Medulla oblongata (tissue), 1 donor: ENCODE measurements around the gene F10.
A peak's percentile ranks its signal among the peaks of the same experiment; 100 is the strongest.

ENCODE experiments used
- DNase-seq: peaks from one replicate; pipeline ENCODE4 v3.0.0-alpha.2; 2015; ENCODE audit errors: extremely low spot score

Gene F10

DNA sequence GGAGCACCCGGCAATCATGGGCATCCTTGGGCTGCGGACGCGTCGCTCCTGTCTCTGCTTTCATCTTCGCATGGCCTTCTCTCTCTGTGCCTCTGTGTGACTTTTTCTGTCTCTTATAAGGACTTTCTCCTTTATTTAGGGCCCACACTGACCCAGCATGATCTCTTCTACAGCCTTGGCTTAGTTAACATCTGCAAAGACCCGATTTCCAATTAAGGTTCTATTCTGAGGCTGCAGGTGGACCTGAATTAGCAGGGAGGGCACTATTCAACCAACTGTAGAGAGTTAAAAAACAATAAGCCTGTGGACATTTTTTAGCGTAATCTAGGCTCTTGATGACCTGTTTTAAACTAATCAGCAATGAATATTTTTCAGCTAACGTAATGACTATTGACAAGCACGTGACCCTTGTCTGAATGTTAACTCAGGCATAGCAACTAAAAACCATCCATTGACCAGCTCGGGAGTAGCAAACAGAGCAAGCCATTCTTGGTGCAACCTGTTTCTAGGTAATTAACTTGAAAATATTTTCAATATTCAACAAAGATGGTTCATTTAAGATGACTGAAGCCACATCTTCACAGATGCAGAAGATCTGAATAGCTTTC is 15.2 kb downstream of the F10 start:
- no peak for DNase-seq

DNA sequence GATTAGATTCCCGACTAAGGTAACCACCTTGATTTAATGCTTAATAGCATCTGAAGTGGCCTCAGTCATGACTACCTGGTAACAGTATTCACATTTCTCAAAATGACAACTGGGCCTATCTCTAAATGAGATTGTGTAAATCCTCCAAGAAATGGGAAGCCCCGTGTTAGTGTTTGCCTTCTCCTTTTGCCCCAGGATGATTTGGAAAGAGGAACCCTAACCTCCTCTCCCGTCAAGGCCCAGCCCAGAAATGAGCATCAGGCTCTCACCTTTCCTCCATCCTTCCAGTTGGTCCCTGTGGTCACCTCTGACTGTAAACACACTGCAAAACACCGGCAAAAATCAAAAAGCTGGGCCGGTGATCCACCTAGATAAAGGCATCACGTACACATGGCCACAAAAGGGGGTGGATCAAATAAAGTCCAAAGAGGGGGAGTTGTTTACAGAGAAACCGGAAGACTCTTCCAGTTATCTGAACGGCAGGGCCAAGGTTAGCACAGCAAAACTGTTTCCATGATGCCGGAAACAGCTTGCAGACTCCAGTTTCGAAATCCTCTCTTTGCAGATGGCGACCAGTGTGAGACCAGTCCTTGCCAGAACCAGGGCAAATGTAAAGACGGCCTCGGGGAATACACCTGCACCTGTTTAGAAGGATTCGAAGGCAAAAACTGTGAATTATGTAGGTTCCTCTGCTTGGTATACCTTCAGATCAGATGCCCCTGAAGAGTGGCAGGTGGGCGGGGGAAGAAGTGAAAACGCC is 16.4 kb downstream of the F10 start:
- no peak for DNase-seq

DNA sequence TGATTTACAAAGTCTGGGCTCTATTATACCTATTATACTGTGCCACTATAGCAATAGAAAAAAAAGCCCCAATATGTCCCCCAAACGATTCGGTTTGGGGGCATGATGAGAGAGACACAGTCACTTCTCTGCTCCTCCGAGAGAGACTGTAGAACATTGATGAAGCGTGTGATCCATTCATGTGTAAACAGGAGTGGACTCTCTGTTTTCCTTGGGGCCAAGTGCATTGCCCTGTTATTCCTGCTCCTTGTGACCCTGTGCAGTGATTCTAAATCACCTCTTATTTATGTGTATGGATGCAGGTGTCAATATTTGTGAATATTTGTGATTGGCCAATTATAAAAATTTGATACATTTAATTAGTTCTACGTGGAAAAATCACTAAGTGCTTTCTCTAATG is 17.0 kb downstream of the F10 start:
- DNase-seq: no peak

DNA sequence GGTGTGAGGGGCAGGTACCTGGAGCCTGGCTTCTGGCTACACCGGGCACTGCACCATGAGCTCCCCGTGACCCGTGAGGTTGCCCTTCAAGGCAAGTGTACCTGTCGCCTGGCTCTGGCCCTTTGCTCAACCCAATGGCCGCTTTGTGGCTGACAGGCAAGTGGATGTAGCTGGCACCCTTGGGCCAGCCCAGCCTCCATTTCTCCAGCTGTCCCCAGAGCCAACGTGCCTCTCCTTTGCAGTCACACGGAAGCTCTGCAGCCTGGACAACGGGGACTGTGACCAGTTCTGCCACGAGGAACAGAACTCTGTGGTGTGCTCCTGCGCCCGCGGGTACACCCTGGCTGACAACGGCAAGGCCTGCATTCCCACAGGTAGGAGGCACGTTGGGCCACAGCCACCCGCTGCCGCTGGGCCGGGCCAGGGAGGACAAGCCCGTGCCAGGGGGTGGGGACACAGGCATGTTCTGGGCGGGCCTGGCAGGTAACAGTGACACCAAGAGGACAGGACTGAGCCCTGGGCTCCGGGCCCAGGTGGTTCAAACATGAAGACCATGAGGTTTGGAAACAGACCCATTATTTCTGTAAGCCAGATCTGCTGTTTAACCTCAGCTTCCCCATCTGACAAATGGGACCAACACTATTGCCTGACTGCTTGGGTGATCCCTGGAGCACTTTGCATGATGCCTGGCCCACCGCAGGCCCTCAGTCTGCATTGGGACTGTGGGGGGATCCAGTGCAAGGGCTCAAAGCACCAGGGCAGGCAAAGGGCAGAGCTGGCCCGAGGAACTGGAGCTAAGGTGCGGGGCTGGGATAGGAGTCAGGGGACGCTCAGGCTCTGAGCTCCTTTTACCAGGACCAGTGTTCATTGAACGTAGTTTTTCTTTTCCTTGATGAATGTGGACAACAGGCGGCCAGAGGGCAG is 18.3 kb downstream of the F10 start:
- DNase-seq: no peak

DNA sequence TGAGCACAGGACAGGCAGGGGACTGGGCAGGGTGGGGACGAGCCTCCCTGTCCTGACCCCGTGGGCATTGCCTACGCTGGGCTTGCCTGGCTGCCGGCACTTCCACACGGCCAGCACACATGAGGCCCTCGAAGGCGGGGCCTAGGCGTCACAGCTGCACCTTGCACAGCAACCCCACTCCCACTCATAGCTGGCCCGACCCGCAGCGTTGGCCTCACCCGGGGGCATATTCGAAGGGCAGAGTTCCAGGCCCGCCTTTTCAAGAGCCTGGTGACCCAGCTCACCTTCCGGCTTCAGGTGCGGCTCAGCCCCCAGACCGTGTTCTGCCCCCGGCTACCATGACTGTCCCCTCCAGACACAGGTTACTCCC is 19.0 kb downstream of the F10 start:
- DNase-seq: no peak

DNA sequence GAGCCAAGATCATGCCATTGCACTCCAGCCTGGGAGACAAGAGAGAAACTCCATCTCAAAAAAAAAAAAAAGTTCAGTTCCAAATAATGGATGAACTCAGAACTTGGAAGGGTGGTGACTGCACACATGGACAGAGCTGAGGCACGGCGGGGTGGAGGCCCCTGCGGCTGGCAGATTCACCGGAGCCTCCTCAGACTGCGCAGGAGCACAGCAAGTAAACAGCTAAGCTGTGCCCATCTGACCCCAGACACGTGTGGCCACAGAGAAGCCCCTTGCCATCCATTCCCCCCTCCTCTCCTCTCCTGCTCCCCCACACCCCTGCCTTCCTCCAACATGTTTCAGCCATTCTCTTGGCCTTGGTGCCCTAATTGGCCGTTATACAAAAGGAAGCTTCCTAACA is 20.3 kb downstream of the F10 start:
- DNase-seq: no peak

DNA sequence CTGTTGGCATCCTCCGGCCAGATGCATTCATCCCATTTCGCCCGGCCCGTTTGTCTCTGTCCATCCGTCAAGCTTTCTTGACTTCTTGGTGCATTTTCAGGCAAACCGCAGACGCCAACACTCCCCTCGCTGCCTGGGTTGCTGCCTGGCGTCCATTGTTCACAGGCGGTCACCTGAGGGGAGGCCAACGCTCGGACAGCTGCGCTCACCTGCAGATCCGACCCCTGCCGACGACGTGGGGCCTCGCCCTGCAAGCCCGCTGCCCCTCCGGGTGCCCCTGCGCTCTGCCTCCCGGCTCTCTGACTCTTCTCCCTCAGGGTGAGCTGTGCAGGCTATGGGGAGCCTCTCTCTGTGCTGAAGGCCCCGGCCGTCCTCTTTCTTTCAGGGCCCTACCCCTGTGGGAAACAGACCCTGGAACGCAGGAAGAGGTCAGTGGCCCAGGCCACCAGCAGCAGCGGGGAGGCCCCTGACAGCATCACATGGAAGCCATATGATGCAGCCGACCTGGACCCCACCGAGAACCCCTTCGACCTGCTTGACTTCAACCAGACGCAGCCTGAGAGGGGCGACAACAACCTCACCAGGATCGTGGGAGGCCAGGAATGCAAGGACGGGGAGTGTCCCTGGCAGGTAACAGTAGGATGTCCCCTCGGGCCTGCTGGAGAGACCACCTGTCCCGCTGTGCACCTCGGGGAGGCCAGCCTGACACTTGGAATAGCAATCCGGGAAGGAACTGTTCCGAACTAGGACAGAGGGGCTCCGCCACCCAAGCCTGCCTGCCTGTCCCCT is 21.1 kb downstream of the F10 start:
- DNase-seq: no peak

DNA sequence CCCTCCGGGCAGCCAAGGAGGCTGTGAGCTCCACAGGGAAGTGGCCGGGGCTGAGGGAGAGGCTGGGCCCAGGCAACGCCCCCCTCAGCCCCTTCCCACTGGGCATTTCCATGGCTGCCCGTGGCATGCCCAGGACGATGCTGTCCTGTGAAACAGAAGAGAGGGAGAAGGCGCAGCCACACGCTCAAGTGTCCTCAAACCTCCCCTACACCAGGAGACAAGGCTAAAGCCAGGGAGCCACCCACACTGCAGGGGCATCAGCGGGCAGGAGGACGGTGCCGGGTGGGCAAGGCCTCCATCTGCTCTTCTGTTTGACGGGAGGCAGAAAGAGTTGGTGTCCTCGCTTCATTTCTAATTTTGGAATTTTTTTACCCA is 21.6 kb downstream of the F10 start:
- DNase-seq: no peak

DNA sequence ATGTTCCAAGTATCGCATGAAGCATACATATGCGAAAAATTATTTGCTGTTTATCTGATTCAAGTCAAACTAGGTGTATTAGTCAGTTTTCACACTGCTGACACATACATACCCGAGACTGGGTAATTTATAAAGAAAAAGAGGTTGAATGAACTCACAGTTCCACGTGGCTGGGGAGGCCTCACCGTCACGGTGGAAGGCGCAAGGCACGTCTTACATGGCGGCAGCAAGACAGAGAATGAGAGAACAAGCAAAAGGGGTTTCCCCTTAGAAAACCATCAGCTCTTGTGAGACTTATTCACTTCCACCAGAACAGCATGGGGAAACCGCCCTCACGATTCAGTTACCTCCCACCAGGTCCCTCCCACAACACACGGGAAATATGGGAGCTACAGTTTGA is 22.9 kb downstream of the F10 start:
- DNase-seq: no peak

DNA sequence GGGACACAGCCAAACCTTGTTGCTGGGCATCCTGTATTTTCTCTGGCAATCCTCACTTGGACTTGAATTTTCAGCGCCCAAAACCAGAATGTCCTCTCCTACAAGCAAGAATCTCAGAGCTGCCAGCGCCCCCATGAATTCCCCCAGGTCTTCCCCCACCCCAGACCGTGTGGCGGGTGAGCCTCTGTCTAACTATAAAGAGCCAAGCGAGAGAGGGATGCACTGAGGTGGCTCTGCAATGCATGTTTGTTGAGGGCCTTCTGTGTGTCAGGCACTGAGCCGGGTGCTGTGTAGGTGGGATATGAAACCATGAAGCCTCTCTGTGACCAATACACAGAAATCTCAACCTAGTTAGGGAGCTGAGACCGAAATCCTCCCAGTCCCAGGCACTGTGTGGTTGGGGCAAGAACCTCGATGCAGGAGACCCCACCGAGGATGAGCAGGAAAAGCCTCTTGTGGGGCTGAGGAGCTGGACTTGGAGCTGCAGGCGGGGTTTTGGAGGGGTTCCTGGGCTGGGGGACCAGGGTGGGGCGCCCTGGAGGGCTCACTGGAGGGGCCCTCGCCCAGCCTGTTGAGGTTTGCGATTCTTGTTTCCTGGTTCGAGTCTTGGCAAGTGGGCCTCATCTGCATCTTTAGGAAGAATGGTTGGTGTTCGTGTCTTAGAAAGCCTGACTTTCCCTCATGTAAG is 23.5 kb downstream of the F10 start:
- DNase-seq: no peak

DNA sequence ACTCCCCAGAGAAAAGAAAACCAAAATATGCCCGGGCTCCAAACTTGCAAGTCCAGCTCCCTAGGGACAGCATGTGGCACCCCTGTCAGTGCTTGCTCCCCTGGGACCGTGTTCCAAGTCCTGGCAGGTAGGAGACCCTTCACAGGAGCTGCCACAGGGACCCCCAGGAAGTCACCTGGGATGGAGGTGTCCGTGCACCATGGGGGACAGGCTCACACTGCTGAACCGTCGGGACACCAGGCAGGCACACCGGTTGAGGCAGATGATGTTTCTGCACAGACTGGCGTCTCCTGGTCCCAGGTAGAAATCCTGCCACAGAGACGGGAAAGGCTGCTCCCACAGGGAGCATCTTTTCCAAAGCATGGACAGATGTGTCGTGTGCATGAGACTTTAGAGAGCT is 24.2 kb downstream of the F10 start:
- no peak for DNase-seq

DNA sequence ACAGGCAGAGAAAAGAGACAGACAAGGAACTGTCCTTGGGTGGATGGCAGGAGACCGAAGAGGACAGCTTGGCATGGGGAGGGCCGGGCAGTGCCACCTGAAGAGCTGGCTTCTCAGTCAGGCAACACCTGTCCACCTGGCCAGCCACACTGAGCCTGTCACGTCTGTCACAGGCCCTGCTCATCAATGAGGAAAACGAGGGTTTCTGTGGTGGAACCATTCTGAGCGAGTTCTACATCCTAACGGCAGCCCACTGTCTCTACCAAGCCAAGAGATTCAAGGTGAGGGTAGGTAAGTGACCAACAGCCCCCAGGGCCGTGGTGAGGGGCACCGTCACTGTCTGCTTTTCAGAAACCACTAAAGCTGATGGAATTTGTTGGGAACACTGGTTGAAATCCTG is 24.6 kb downstream of the F10 start:
- DNase-seq: no peak

DNA sequence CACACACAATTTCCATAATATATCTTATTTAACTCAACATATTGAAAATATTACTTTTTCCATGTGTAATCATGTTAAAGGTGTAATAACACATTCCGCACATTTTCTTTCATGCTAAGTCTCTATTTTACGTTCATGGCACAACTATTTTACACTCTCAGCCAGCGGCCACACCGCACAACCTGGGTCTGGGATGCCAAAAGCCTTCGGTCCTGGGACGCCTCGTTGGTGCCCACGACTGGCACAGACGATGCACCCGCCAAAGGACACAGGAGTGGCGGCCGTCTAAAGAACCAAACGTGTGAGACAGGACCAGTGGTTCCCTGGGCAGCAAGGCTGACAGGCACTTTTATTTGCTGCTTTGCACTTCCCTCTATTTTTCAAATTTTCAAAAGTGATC is 25.8 kb downstream of the F10 start:
- no peak for DNase-seq

DNA sequence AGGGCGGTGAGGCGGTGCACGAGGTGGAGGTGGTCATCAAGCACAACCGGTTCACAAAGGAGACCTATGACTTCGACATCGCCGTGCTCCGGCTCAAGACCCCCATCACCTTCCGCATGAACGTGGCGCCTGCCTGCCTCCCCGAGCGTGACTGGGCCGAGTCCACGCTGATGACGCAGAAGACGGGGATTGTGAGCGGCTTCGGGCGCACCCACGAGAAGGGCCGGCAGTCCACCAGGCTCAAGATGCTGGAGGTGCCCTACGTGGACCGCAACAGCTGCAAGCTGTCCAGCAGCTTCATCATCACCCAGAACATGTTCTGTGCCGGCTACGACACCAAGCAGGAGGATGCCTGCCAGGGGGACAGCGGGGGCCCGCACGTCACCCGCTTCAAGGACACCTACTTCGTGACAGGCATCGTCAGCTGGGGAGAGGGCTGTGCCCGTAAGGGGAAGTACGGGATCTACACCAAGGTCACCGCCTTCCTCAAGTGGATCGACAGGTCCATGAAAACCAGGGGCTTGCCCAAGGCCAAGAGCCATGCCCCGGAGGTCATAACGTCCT is 26.4 kb downstream of the F10 start:
- DNase-seq: no peak

DNA sequence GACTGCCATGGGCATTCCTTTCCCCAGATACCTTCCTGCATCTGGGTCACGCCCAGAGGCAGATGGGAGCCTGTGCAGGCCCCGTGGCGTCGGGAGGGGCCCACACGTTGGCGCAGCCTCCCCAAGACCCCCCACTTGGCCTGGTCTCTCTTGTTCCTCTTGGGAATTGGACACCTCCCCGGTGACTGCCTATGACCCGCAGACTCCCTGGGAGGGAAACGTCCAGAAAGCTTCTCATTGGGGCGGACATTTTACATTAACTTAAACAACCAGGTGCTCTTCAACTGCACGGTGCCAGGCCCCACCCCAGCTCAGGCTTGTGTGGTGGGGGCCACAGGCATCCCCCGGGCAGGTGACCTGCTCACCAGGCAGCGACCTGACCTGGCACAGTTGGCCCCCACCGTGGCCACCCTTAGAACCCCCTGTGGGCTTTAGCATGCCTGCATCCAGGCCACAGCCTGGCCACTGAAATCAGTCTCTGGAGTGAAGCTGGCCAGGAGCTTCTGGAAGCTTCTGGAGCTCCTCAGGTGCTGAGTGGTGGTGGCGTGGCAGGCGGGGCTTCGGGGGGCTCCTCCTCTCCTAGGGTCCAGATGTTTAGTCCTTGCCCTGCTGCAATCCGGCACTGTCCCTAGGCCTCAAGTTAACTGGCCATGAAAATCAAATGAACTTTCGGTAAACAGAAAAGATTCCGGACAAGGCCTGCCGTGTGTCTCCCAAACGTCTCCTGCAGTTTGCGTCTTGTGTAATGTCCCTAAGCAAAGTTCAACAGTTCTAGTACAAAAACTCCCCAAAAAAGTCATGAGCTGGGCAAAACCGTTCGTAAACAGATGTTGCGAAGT is 27.3 kb downstream of the F10 start:
- no peak for DNase-seq

DNA sequence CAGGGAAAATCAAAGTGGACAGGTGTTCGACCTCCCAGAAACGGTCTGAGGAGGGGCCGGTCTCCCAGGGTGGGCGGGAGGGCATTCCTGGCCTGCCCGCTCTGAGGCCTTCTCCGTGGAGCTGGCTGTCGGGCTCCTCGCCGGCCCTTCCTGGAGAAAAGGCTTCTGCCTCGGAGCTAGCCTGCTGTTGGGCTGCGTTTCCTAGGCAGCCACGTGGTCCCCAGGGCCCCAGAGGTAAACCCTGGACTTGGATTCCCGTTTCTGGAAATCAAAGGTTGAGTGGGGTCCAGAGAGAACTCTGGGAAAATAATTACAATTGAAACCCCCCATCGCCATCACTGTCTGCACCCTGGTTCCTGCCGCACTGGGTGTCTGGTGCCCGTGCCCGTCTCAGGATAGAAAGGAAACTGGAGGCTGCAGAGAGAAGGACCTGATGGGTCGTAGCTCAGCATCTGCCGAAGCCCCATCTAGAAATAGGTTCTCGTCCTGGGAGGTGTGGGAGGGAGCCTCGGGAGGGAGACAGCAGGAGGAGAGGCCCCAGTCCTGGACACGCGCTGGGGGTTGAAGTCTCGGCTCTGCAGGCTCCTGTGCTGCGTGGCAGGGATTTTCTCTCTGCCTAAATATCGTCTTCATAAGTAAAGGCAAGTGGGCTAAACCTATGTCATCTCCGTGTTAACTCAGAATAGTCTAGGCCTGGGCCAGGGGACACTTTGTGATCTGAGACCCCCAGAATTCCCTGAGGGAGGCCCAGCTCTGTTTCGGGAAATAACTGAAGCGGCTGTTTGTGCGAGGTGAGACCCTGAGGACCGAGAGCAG is 28.2 kb downstream of the F10 start:
- DNase-seq: no peak

DNA sequence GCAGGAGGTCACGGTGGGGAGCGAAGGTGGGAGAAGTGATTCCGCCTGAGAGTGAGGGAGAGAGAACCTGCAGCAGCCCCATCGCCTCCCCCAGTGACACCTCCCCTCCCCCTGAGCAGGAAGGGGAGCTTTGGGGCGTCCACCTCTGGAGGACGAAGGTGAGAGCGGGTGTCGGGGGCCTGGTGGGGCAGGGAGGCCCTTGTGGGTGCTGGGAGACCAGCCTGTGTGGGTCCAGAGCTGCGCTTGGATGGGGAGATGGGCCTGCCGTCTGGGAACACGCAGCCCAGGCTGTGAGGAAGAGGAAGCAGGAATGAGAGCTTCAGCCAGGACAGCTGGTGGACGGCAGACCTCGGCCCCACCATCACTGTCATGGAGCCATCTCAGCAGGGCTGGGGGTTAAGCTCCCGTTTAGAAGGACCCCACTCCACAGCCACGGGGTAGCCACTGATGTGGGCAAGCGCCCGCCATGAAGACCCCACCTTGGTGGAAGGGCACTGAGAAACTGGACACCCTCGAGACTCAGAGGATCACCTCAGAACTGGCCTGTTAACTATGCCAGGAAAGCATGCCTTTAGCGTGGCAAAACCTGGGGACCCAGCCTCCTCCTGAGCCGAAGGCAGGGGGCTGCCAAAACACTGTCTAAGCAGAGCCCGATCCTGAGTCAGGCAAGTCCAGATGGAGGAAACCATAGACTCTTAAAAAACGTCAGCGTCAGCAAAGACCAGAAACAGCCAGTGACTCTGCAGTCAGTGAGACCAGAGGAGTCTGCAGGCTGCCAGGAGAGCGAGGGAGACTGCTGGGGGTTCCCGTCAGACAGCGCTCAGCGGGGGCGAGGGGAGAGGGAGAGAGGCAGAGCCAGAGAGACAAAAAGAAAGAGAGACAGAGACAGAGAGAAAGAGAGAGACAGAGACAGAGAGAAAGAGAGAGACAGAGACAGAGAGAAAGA is 29.4 kb downstream of the F10 start:
- DNase-seq: peak; percentile 51

DNA sequence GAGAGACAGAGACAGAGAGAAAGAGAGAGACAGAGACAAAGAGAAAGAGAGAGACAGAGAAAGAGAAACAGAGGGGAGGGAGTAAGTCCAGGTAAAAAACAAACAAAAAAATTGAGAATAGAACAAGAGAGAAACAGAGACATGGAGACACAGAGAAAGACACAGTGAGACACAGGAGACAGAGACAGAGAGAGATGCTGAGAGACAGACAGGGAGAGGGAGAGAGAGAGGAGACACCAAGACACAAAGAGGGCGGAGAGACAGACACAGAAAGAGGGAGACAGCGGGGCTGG is 30.0 kb downstream of the F10 start:
- DNase-seq: no peak
